Activated T-helper 17 cell treated with anti-CD3 and anti-CD28 coated beads, Interleukin-2, amount 50 U/mL, for 72 hours (primary cell): ENCODE results near the gene OR4C45. TPM values are rescaled to one million over a fixed set of nuclear protein-coding genes. Genes with fewer than 3 reads are reported as not detected.
"Not testable (repeated sequence)": the region's sequence is repeated elsewhere in the genome, so short reads cannot be mapped to it uniquely, and the experiment has no call there.

ENCODE experiments used
- ATAC-seq: fragments of 150-1000 bp; cut with Tn5 transposase; replicated peaks from 2 replicates; pipeline ENCODE4 v1.10.0; 2021; ENCODE audit warnings: mild to moderate bottlenecking, moderate library complexity
- H3K27ac Mint-ChIP-seq: one replicate; pipeline ENCODE4 v1.8.0; 2022; ENCODE audit warnings: mixed read lengths
- H3K27me3 Mint-ChIP-seq: one replicate; pipeline ENCODE4 v1.8.0; 2022; ENCODE audit warnings: mixed read lengths
- H3K36me3 Mint-ChIP-seq: one replicate; pipeline ENCODE4 v1.8.0; 2022; ENCODE audit warnings: low read depth, mild to moderate bottlenecking, mixed read lengths
- H3K4me1 Mint-ChIP-seq: one replicate; pipeline ENCODE4 v1.8.0; 2022; ENCODE audit warnings: mixed read lengths
- H3K4me3 Mint-ChIP-seq: one replicate; pipeline ENCODE4 v1.8.0; 2022; ENCODE audit warnings: mild to moderate bottlenecking, mixed read lengths
- H3K9me3 Mint-ChIP-seq: one replicate; pipeline ENCODE4 v1.8.0; 2022; ENCODE audit warnings: mixed read lengths
- total RNA-seq, 2 donors: library from RNA; stranded (reverse); gene quantifications; one replicate each; pipeline ENCODE4 v1.2.3, GENCODE V29; 2022

OR4C45 gene
- total RNA-seq, 2 donors from 2014 or later = not detected

DNA sequence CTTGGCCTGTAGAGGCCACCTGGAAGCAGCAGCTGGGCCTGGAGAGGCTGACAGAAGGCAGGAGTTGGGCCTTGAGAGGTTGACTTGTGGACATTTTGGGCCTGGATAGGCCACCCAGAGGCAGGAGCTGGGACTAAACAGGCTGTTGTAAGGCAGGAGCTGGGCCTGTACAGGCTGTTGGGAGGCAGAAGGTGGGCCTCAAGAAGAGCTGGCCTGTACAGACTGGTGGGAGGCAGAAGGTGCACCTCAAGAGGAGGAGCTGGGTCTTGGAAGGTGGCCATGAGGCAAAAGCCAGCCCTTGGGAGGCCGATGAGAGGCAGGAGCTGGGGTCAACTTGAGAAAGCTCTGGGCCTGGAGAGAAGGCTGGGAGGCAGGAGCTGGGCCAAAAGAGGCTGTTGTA, 45.3 kb downstream of the OR4C45 start:
- peaks cover 24% of the 10 kb centered on the region for H3K9me3 Mint-ChIP-seq
- H3K36me3 Mint-ChIP-seq = no peaks in the 10 kb centered on the region
- ATAC-seq = no peak
- H3K27me3 Mint-ChIP-seq = no peaks in the 10 kb centered on the region
- H3K4me3 Mint-ChIP-seq = no peak overlapping the region
- no peaks in the 10 kb centered on the region for H3K4me1 Mint-ChIP-seq
- no peak overlapping the region for H3K27ac Mint-ChIP-seq

DNA sequence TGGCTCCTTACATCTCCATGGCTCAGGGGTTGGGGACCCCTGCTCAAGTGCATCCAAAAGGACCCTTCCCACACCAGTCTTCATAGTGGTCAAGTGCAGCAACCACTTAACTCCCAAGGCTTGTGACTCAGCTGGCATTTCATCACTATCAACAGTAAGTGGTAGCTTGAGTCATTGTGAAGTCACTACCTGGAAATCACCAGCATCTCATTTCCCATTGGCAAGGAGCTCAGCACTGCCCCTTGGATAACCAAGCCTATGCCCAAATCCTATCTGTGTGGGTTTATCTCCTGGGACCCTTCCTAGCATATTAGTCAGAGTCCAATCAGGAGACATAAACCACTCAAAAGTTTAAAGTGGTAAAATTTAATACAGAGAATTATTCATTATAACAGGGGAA, 46.3 kb downstream of the OR4C45 start:
- ATAC-seq, H3K27me3 Mint-ChIP-seq, H3K4me3 Mint-ChIP-seq, H3K36me3 Mint-ChIP-seq, H3K27ac Mint-ChIP-seq, H3K4me1 Mint-ChIP-seq: not testable (repeated sequence)
- H3K9me3 Mint-ChIP-seq = peaks cover 31% of the 10 kb centered on the region

DNA sequence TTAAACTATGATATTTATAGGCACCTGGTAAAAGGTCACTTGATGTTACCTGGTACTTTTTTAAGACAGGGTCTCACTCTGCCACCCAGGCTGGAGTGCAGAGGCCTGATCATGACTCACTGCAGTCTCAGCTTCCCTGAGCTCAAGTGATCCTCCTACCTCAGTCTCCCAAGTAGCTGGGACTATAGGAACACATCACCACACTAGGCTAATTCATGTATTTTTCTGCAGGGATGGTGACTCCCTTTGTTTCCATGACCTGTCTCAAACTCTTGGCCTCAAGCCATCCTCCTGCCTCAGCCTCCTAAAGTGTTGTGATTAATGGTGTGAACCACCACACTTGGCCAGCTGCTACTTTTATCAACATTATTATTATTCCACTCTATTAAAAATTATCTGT, 47.6 kb downstream of the OR4C45 start:
- Mint-ChIP-seq H3K27me3 (no peaks in the 10 kb centered on the region), H3K4me1 (no peaks in the 10 kb centered on the region), H3K4me3 (no peak overlapping the region), H3K36me3 (no peaks in the 10 kb centered on the region), H3K9me3 (peaks cover 25% of the 10 kb centered on the region), H3K27ac (no peak overlapping the region)
- ATAC-seq = no peak

Other genes with a start within 250 kb of the OR4C45 start
- not detected for gene OR4C13, start 80.5 kb upstream of the OR4C45 start, total RNA-seq
- gene OR4C12, start 50.3 kb upstream of the OR4C45 start, total RNA-seq = not detected